HG03097 (cell line): ENCODE data around the gene TPO.
"Not testable (repeated sequence)": the region's sequence is repeated elsewhere in the genome, so short reads cannot be mapped to it uniquely, and the experiment has no call there.

Experiments
- ATAC-seq: cut with Tn5 transposase; IDR thresholded peaks from one replicate; pipeline ENCODE4 v1.9.1; 2021; ENCODE audit not compliant: unreplicated experiment, low FRiP score

TPO gene

GRCh38 chr2:1571477-1572417 lies 158.5 kb downstream of the TPO start:
- ATAC-seq = no peak

GRCh38 chr2:1572638-1573037 lies 159.4 kb downstream of the TPO start:
- ATAC-seq = no peak

- no peak for ATAC-seq
Measured at GRCh38 chr2:1577846-1578245, 164.6 kb downstream of the TPO start.

DNA sequence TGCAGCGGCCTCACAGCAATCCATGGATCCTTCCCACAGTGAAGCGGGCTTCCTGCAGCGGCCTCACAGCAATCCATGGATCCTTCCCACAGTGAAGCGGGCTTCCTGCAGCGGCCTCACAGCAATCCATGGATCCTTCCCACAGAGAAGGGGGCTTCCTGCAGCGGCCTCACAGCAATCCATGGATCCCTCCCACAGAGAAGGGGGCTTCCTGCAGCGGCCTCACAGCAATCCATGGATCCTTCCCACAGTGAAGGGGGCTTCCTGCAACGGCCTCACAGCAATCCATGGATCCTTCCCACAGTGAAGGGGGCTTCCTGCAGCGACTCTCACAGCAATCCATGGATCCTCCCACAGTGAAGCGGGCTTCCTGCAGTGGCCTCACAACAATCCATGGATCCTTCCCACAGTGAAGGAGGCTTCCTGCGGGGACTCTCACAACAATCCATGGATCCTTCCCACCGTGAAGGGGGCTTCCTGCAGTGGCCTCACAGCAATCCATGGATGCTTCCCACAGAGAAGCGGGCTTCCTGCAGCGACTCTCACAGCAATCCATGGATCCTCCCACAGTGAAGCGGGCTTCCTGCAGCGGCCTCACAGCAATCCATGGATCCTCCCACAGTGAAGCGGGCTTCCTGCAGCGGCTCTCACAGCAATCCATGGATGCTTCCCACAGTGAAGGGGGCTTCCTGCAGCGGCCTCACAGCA lies 168.1 kb downstream of the TPO start:
- not testable (repeated sequence) for ATAC-seq

DNA sequence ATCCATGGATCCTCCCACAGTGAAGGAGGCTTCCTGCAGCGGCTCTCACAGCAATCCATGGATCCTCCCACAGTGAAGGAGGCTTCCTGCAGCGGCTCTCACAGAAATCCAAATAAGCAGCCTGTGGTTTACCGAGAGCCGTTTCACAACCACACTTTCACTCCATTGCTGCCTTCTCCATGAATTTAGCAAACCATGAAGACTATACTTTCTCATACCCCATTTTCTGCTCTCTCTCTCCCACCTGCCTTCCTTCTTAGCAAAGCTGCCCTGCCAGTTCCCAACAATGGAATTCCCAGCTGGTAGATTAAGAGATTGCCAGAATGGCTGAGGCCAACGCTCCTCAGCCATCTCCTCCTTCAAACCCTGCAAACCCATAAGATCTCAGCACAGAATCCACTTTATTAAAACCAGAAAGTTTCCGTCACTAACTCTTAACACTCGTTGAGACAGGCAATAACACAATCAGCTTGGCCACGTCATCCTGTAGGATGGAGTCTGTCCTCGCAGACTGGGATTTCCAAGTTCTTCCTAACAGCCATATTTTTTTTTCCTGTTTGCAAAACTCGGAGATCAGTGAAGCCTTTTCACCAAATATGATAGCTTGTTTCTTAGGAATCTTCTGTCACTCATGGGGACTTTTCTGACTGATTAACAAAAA lies 168.8 kb downstream of the TPO start:
- ATAC-seq = no peak

GRCh38 chr2:1582891-1583341 lies 169.7 kb downstream of the TPO start:
- ATAC-seq = no peak

DNA sequence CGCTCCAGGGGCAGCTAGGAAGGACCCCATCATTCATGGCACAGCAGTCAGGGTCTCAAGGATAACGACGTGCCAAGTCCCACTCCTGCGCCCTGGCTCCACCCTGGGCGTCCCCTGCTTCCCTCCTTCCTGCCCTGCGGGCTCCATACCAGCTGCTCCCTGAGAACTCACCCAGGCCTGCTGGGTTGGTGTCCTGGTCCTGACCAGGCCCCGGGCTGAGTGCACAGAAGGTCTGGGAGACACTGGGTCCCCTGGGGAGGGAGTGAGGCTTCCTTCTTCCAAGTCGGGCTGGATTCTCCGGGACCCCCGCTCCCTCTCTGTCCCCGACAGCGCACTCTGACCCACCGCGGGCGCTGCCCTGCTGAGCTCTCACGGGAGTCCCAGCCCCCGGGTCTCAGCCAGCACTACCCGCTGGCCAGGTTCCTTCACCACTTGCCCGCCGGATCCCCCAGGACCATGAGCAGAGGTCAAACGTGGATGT lies 170.8 kb downstream of the TPO start:
- no peak for ATAC-seq

DNA sequence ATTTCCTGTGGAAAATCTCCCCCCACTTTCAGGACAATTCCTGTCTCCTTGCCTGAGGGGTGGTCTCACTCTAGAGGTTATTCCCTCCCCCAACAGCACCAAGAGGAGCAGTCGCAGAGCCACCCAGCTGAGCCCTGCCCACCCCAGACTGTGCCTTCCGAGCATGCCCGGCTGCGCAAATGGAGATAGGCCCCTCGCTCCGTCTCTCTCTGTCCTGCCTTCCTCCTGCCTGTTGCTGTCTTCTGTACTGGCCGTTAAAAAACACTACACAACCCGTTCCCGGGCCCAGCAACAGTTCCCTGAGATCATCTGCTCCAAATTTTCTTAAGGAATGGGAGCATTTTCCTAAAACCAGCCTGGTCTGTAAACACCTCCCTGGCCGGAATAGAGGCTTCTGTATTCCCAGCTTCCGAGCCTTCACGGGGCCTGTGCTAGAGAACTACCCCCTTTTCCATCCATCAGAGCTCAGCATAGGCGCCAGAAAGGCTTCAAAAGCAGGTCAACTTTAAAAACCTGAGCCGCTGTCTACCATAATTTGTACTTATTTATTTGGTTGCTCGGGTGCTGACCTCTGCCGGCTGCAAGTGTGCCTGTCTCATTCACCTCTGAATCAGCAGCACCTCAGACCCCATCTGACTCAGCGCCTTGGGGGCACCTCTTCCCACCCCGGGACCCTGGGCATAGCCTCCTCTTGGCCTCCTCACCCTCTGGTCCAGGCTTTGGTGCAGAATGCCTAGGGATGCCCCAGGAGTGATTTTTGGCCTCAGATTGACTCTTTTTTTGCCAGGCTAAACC lies 171.6 kb downstream of the TPO start:
- no peak for ATAC-seq

- ATAC-seq = no peak
Measured at GRCh38 chr2:1585635-1586034, 172.4 kb downstream of the TPO start.

DNA sequence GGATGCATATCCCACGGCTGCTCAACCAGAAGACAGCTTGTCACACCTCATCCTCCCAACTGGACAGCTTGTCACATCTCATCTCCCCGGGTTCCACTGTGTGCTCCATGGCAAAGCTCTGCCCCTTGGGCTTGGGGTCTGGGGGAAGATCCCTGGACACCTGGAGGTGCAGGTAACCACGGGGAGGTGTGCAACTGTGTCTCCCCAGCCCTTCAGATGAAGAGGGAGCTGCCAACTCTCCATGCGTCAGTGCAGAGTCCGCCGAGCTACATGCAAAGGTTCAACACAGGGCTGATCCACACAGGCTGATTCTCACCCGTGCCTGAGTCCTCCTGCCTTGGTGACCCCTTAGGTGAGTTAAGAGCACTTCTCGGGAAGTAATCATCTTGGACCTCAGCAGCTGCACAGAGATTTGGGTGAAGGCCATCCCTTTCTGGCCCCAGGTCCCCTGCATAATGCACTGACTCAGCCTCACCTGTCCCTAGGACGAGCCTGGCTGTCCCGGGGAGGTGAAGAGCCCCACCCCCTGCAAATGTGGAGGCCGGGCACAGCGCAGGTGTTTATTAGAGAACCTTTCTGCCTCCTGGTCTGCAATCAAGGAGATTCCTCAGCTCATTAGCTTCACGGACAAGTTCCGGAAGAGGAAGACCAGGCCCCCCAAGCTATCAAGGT lies 173.1 kb downstream of the TPO start:
- no peak for ATAC-seq

DNA sequence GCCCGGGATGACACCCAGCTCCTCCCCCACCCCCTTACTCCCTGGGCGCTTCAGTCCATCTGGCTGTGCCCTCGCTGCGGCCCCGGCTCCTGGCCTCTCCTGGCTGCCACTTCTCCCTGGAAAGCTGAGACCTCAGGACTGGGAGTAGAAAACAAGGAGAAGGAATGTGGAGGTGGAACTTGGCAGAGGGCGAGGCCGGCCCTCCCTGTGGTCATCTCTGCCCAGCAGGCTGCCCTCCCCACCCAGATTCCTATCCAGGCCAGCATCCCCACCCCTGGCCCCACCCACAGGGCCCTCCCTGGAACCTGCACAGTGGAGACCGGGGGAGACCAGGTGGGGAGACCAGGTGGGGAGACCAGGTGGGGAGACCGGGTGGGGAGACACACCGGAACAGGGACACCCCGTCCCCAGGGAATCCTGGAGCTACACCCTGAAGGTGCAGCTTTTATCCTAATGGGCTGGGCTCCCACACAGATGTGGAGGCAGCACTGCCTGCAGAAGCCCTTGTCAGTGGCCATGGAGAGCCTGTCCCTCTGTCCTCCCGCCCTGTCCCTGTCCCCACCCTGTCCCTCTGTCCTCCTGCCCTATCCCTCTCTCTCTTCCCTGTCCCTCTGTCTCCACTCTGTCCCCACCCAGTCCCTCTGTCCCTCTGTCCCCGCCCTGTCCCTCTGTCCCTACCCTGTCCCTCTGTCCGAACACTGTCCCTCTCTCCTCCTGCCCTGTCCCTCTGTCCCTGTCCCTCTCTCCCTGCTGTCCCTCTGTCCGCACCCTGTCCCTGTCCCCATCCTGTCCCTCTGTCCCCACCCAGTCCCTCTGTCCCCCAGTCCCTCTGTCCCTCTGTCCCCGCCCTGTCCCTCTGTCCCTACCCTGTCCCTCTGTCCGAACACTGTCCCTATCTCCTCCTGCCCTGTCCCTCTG lies 173.9 kb downstream of the TPO start:
- ATAC-seq = no peak

DNA sequence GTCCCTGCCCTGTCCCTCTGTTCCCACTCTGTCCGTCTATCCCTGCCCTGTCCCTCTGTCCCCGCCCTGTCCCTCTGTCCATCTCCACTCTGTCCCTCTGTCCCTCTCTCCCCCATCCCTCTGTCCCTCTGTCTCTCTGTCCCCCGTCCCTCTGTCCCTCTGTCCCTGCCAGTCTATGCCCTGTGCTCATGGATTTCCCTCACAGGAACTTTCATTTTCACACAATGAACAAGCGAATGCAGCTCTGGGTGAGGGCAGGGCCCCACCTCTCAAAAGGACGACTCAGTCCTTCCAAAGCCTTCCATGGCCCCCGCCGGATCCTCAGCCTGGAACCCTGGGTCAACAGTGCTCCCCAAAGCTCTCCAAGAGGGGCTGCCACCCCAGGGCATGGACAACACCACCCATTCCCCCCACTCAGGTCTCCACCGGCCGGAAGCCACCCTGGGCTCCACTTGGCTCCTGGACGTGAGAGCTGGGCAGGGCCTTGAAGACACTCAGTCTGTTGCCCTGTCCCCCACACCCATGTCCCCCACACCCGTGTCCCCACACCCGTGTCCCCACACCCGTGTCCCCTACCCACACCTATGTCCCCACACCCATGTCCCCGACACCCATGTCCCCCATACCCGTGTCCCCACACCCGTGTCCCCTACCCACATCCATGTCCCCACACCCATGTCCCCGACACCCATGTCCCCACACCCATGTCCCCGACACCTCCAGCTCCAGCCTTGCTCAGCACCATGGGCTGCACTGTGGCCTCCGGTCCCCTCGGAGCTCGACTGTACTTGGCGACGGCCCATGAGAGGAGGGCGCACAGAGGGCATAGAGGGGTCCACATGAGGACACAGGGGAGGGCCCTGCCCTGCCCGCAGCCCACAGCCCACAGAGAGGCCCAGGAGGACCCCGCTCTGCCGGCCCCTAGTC lies 175.1 kb downstream of the TPO start:
- ATAC-seq = no peak

- ATAC-seq = no peak
Measured at GRCh38 chr2:1588978-1589621, 175.8 kb downstream of the TPO start.

DNA sequence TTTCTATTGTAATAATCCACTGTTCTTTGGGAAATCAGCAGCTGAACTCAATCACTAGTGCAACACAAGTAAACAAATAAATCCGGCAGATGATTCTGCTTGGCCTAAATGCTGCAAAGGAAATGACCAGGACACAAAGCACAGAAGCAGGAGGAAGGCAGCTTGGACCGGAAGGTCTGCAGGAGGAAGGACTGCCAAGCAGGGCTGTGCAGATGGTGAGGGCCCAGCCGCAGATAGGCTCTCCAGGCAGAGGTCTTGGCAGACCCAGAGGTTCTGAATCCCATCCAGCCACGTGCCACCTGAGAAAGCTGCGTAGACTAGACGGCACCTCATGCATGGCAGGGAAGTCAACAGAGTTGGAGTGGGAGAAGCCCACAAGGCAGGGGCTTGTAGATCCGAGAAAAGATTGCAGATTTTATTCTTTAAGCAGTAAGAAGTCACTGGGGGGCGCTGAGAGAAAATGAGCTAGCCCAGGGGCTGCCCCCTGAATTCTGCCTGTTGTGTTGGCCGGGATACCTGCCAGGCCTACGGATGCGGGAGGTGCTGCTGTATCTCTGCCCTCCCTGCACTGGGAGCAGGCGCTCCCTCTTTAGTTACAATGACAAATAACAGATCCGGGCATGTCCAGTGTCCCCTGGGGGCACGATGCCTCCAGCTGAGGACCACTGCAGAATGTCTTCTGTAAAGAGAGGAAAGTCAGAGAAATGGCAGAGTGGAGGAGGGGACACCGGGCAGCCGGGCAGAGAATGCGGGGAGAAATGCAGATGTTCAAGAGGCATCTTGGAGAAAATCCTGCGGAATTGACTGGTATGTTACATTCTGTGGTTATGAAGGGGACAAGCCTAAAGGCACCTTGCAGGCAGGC lies 177.6 kb downstream of the TPO start:
- no peak for ATAC-seq

DNA sequence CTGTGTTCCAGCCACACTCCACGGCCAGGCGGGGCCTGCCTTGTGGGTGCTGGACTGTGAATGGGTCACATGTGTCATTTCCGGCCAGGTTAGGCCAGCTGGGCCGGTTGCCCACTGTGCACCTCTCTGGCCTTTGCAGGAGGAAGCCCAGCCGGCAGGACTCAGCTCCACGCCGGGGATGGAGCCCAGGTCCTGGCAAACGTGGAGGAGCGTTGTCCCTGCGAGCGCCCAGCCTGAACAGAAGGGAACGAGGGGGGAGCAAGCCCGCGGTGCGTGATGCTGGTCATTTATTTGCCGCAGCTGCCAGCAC lies 178.2 kb downstream of the TPO start:
- no peak for ATAC-seq
